ES-I3 (cell line): ENCODE results near the gene TAF5L.
"Not testable (repeated sequence)": the region's sequence is repeated elsewhere in the genome, so short reads cannot be mapped to it uniquely, and the experiment has no call there.

ENCODE experiments used
- H3K36me3 ChIP-seq: 2 replicates; pipeline ENCODE4 v1.6.1; 2013; ENCODE audit warnings: mild to moderate bottlenecking, low read length, control low read depth, moderate library complexity; ENCODE audit not compliant: insufficient read depth
- H3K4me1 ChIP-seq: 2 replicates; pipeline ENCODE4 v1.6.1; 2013; ENCODE audit warnings: mild to moderate bottlenecking, control low read depth, low read length; ENCODE audit not compliant: insufficient read depth
- H3K9ac ChIP-seq: 2 replicates; pipeline ENCODE4 v1.6.1; 2013; ENCODE audit warnings: low read depth, mild to moderate bottlenecking, low read length, moderate library complexity
- H3K9me3 ChIP-seq: 2 replicates; pipeline ENCODE4 v1.6.1; 2013; ENCODE audit warnings: mild to moderate bottlenecking, low read length, moderate library complexity; ENCODE audit not compliant: control insufficient read depth, insufficient read depth

TAF5L gene

DNA sequence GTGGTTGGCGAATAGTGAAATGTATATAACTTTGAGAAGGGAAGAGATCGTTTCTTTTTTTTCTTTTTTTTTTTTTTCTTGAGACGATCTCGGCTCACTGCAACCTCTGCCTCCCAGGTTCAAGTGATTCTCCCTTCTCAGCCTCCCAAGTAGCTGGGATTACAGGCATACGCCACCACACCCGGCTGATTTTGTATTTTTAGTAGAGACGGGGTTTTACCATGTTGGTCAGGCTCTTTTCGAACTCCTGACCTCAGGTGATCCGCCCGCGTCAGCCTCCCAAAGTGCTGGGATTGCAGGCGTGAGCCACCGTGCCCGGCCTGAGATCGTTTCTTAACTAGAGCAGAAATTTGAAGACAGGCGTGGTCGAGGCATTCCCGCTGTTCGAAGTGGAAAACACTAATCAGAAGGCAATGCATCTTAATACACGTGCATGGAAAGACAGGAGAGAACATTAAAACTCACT, 66.6 kb downstream of the TAF5L start:
- peak overlapping the region; percentile 63 for H3K9ac ChIP-seq
- not testable (repeated sequence) for H3K9me3 ChIP-seq, H3K36me3 ChIP-seq
- peaks cover 19% of the 10 kb centered on the region for H3K4me1 ChIP-seq

DNA sequence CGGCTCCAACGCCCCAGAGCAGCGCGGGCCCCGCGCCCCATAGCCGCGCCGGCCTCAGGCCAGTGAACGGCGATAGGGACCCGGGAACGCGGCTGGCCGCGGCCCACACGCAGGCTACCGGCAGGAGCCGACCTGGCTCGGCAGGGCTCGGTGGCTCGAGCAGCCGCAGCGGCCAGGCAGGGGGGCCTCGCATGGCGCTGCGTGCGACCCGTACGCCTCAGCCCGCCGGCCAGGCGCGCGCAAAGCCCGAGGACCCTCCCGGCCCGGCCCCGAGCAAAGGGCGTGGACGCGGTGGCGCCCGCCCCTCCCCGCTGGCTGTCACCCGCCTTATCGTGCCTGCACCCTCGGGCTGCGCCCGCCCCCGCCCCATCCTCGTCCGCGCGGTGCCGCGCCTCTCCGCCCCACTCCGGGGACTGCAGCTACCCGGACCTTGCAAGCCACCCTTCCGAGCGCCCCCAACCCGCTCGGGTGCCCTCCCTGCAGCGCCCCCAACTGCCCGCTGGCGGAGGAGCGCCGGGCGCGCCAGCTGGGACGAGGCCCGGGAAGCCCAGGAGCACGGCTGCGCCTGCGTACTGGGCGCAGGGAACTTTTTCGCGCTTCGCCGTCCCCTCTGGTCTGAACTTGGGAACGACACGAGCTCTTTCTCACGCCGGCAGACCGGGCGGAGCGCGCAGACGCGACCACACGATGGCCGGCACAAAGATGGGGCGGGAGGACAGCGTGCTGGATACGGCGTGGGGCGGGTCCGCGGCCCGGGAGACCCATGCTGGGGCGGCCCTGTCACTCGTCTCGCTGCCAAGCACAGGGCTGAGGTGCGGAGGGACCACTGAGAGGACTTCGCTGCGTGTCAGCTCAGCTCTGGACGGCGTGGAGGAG, 67.2 kb downstream of the TAF5L start, which contains the start of gene ABCB10:
ABCB10 (minus strand) TSS at position 248 of the 876 bp plus-strand sequence; CDS start at position 193, 55 bp downstream.
- Histone ChIP-seq H3K36me3 (no peaks in the 10 kb centered on the region), H3K9ac (peak within 1 kb of the TSS; percentile 63), H3K4me1 (peaks cover 18% of the 10 kb centered on the region), H3K9me3 (no peaks in the 10 kb centered on the region)

DNA sequence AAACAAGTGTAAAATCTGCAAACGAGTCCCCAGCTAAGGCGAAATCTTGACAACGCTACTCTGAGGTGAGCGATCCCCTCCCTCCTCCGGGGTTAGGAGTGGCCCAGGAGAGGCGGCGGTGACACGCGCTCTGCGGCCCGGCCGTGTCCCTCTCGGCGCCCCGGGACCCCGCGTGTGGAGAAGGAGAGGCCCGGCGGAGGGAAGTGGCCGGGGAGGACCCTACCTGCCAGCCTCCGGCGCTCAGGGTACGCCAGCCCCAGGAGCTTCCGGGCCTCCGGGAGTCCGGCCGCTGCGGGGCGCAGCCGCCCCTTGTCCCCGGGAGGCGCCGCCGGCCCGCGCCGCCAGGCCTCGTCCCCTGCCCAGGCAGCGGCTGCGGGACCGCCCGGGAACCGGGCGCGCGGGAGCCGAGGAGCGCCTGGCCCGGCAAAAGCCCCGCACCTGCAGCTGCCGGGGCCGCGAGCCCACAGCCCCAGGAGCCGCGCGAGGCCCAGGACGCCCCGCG, 68.0 kb downstream of the TAF5L start:
- Histone ChIP-seq H3K9ac (peak overlapping the region; percentile 63), H3K36me3 (no peaks in the 10 kb centered on the region), H3K4me1 (peaks cover 11% of the 10 kb centered on the region), H3K9me3 (no peaks in the 10 kb centered on the region)

DNA sequence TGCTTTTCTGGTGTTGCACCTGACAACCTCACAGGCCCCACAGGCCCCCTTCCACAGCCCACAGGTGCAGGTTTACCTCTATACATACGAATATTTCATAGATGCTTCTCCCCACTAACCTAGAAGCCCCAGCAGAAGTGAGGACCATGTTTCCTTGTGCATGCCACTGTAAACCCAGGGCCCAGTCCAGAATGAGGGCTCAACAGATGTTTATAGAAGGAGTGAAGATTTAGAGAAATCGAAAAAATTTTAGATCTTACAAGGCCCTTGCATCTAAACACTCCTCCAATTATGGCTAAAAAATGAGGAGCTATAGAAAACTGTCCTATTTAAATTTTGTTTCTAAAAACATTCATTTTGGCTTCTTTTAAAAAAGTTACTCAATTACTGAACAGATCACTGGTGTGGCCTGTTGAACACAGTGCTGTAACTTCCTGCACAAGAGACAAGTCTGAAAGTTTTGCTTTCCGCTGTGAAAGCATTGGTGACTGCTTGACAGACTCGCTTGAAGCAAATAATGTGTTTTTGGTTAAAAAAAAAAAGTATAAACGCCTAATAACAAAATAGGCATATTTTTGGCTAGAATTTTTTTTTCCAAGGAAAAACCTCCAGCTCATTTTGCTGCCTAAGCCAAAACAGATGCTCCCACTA, 68.6 kb downstream of the TAF5L start:
- Histone ChIP-seq H3K9me3 (no peaks in the 10 kb centered on the region), H3K9ac (peak overlapping the region; percentile 63), H3K36me3 (no peaks in the 10 kb centered on the region), H3K4me1 (peaks cover 7% of the 10 kb centered on the region; the same call in 1 of the 2 replicates)

DNA sequence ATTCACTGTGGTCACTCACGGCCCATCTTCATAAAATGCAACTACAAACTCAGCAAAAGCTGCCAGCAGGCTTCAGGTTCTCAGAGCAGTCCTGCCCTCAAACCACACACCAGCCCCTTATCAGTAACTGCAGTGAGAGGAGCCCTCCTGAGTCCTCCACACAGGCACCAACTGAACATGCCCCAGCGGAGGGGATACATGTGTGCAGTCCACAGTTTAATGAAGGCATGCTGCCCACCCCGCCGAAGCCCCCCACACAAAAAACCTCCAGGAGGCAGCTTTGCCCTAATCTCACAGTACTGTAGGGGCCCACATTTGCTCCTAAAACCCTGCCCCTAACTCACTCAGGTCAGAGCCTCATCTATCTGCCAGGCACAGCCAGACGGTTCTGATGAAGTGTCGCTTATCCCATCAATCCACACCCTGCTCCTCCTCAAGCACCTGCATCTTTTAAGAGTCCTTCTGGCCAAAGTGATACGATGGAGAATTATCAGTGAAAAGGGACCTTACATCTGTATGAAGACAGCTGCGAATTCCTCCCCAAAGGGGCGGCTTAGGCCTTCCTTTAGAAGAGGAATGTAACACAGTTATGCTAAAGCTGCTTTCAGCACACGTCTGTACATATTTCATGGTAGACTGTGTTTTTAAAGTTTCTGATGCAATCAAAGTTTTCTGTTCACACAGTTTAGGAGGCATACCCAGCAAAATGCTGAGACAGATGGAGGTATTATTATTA, 70.9 kb downstream of the TAF5L start:
- H3K36me3 ChIP-seq: no peaks in the 10 kb centered on the region
- H3K9ac ChIP-seq: no peak overlapping the region
- peaks cover 4% of the 10 kb centered on the region; the same call in 1 of the 2 replicates for H3K4me1 ChIP-seq
- H3K9me3 ChIP-seq: no peaks in the 10 kb centered on the region

DNA sequence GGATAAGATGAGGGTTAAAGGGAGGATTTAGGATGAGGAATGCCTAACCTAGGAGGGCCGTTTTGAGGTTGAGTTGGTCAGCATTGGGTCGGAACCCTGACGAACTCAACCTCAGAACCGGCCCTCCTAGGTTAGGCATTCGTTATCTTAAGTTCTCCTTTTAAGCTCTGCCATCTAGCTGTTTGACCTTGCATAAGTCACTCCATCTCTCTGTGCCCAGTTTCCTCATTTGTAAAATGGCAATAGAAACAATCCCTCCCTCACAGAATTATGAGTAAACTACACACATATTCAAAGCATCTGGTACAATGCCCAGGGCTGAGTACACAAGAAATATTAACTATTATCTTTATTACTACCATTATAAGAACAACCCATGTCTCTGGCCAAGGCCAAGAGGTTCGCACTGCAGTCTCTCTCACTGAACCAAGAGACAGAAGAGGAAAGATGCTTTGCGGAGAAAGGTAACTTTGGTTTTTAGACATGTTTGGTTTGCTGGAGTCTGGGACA, 72.2 kb downstream of the TAF5L start:
- H3K9me3 ChIP-seq: no peaks in the 10 kb centered on the region
- no peaks in the 10 kb centered on the region for H3K36me3 ChIP-seq
- peaks cover 4% of the 10 kb centered on the region; the same call in 1 of the 2 replicates for H3K4me1 ChIP-seq
- no peak overlapping the region for H3K9ac ChIP-seq

DNA sequence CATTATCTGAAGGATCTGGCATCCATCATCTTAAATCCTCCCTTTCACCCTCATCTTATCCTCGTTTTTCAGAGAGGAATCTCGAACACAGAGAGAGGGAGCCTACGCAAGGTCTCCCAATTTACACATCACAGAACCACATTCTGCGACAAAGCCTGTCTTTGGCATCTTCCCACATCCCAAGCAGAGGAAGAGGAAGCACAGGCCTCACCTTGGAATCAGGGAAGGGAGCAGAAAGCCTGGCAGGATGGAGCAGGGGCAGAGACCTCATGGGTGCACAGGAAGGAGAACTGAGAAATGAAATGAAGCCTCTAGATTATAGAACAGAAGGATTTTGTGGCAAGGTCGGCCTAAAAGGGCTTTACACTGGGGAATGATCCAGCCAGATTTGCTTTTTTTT, 73.2 kb downstream of the TAF5L start:
- Histone ChIP-seq H3K9ac (no peak overlapping the region), H3K36me3 (no peaks in the 10 kb centered on the region), H3K9me3 (no peaks in the 10 kb centered on the region), H3K4me1 (peaks cover 4% of the 10 kb centered on the region; the same call in 1 of the 2 replicates)

DNA sequence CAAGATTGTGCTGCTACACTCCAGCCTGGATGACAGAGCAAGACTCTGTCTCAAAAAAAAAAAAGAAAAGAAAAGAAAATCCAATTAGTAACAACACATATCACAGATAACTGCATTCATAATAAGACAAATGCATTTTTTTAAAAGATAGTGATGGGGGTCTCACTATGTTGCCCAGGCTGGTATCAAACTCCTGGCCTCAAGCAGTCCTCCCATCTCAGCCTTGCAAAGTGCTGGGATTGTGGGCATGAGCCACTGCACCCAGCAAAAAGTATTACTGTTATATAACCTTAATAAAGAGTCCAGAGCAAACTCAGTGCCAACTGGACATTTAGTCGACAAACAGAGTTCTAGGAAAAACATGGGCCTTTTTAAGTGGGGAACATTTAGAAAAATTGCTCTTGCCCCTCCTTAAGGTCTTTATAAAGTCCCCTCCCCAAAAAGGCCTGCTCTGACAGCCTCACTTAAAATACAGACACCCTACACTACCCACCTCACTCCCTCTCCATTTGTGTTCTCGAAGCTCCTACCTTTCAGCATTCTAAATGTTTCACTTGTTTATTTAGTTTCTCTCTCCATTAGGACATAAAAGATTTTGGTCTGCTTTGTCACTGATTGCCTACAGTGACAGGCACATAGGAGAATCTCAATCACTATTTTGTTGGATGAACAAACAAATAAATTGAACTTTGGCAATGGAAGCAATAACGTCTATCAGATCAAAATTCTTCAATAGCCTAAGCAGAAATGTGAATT, 74.9 kb downstream of the TAF5L start:
- Histone ChIP-seq H3K9me3 (no peaks in the 10 kb centered on the region), H3K36me3 (no peaks in the 10 kb centered on the region), H3K9ac (no peak overlapping the region), H3K4me1 (peaks cover 4% of the 10 kb centered on the region; the same call in 1 of the 2 replicates)

DNA sequence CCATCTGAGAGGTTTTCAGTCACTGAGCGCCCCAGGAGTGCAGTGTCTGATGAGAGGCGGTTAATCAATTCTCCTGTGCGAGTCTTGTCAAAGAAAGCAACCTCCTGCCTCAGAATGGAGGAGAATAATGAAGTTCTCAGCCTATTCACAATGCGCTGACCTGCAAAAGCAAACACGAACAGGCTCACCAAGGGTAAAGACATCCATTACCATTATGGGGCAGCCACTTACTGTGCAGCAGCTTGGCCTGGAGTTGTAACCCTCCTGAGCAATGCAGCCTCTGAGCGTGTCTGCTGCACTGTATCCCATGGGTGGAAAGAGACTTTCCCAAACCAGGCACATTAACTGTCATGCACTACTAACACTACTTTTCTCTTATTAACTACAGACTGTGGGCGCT, 78.4 kb downstream of the TAF5L start:
- no peaks in the 10 kb centered on the region for H3K9me3 ChIP-seq
- no peak overlapping the region for H3K9ac ChIP-seq
- H3K36me3 ChIP-seq: no peaks in the 10 kb centered on the region
- H3K4me1 ChIP-seq: no peaks in the 10 kb centered on the region

DNA sequence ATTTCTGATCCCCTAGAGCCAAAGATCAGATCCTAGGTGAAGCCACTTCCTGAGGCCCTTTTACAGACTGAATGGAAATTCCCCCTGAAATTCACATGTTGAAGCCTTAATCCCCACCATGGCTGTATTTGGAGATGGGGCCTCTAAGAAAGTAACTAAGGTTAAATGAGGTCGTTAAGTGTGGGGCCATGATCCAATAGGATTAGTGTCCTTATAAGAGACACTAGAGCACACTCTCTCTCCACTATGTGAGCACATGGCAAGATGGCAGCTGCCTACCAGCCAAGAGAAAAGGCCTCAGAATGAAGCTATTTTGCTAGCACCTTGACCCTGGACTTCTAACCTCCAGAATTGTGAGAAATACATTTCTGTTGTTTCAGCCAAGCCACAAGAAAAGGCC, 81.3 kb downstream of the TAF5L start:
- no peak overlapping the region for H3K9ac ChIP-seq
- H3K36me3 ChIP-seq: no peaks in the 10 kb centered on the region

More for the DNA sequence above, 81.3 kb downstream of the TAF5L start:
- Histone ChIP-seq H3K4me1 (no peaks in the 10 kb centered on the region), H3K9me3 (no peaks in the 10 kb centered on the region)
